Ishikawa (cell line): ENCODE results near the gene CIAO2A.

Source experiments
- CEBPB ChIP-seq: IDR thresholded peaks from 2 replicates; pipeline ENCODE4 v1.6.1; 2012
- CREB1 ChIP-seq: IDR thresholded peaks from 2 replicates; pipeline ENCODE4 v1.6.1; 2012; ENCODE audit warnings: low read depth
- EGR1 ChIP-seq: IDR thresholded peaks from 2 replicates; pipeline ENCODE4 v1.6.1; 2012
- EP300 ChIP-seq: IDR thresholded peaks from 2 replicates; pipeline ENCODE4 v1.6.1; 2012; ENCODE audit warnings: borderline replicate concordance
- FOXM1 ChIP-seq: IDR thresholded peaks from 2 replicates; pipeline ENCODE4 v1.6.1; 2012; ENCODE audit warnings: low read depth, borderline replicate concordance
- MAX ChIP-seq: IDR thresholded peaks from 2 replicates; pipeline ENCODE4 v1.6.1; 2012
- NFIC ChIP-seq: IDR thresholded peaks from 2 replicates; pipeline ENCODE4 v1.6.1; 2012
- RAD21 ChIP-seq: IDR thresholded peaks from 2 replicates; pipeline ENCODE4 v1.6.1; 2012; ENCODE audit warnings: low read depth
- REST ChIP-seq: IDR thresholded peaks from 2 replicates; pipeline ENCODE4 v1.6.1; 2012; ENCODE audit warnings: low read depth, mild to moderate bottlenecking
- TAF1 ChIP-seq: IDR thresholded peaks from 2 replicates; pipeline ENCODE4 v1.6.1; 2012; ENCODE audit warnings: low read depth, mild to moderate bottlenecking
- TCF12 ChIP-seq: IDR thresholded peaks from 2 replicates; pipeline ENCODE4 v1.6.1; 2012; ENCODE audit warnings: low read depth
- TEAD4 ChIP-seq: IDR thresholded peaks from 2 replicates; pipeline ENCODE4 v1.6.1; 2012
- USF1 ChIP-seq: IDR thresholded peaks from 2 replicates; pipeline ENCODE4 v1.6.1; 2012
- YY1 ChIP-seq: IDR thresholded peaks from 2 replicates; pipeline ENCODE4 v1.6.1; 2012; ENCODE audit warnings: low read depth
- ZBTB7A ChIP-seq: IDR thresholded peaks from 2 replicates; pipeline ENCODE4 v1.6.1; 2012; ENCODE audit warnings: low read depth

Gene CIAO2A

GRCh38 chr15:64110950-64111678 is 17.5 kb upstream of the CIAO2A start:
- TF ChIP-seq TCF12: no peak
- no peak for TF ChIP-seq MAX

- TF ChIP-seq CREB1 (no peak), TCF12 (no peak), FOXM1 (no peak), NFIC (no peak), USF1 (no peak), TEAD4 (no peak), ZBTB7A (no peak), MAX (no peak)
Measured at GRCh38 chr15:64107337-64107736, 13.7 kb upstream of the CIAO2A start.

- no peak for TF ChIP-seq CEBPB
- no peak for TF ChIP-seq TCF12
Measured at GRCh38 chr15:64105113-64105704, 11.6 kb upstream of the CIAO2A start.

GRCh38 chr15:64102497-64102896 is 8.9 kb upstream of the CIAO2A start:
- TF ChIP-seq EP300: no peak
- TF ChIP-seq REST: no peak
- TF ChIP-seq TCF12: no peak
- TF ChIP-seq ZBTB7A: no peak

- TF ChIP-seq MAX: no peak
- no peak for TF ChIP-seq ZBTB7A
- no peak for TF ChIP-seq EP300
- no peak for TF ChIP-seq TAF1
- TF ChIP-seq EGR1: no peak
Measured at GRCh38 chr15:64100958-64101357, 7.3 kb upstream of the CIAO2A start.

GRCh38 chr15:64099379-64099778 is 5.7 kb upstream of the CIAO2A start:
- TF ChIP-seq EGR1 (no peak), NFIC (no peak), EP300 (no peak), YY1 (no peak), TCF12 (no peak), CREB1 (no peak)

- TF ChIP-seq REST (no peak), RAD21 (no peak), TCF12 (no peak), CREB1 (no peak), USF1 (no peak), ZBTB7A (no peak), FOXM1 (no peak), CEBPB (no peak), EGR1 (no peak), TAF1 (no peak), EP300 (no peak), NFIC (no peak), MAX (no peak), YY1 (no peak), TEAD4 (no peak)
Measured at GRCh38 chr15:64096668-64097384, 3.2 kb upstream of the CIAO2A start.
